Tibial nerve (tissue), 3 donors: ENCODE results near the gene LRP8.

Source experiments
- CTCF ChIP-seq, 5 experiments: fragments of 200-600 bp in 3 of 5; fragments of 450-650 bp in 2 of 5; sonication (generic) in 3 of 5; IDR thresholded peaks; one replicate each; pipeline ENCODE4 v1.5.1; 2016 to 2019; ENCODE audit warnings: antibody characterized with exemption in 5 of 5, mild to moderate bottlenecking in 3 of 5, moderate library complexity in 2 of 5
- POLR2A ChIP-seq, 2 donors: fragments of 450-650 bp; IDR thresholded peaks; one replicate each; pipeline ENCODE4 v1.6.1; 2017; ENCODE audit warnings: antibody characterized with exemption in 2 of 2, mild to moderate bottlenecking in 2 of 2, moderate library complexity in 2 of 2

GRCh38 chr1:53332833-53333232 lies 5.0 kb upstream of the LRP8 start:
- TF ChIP-seq CTCF (IDR thresholded peaks at IDR 0.05) (no peak), POLR2A (IDR thresholded peaks at IDR 0.05) (no peak)
